K562 (cell line): ENCODE data around the gene KMT2D. TPM values are rescaled to one million over a fixed set of nuclear protein-coding genes. Genes with fewer than 3 reads are reported as not detected.

Source experiments
- ATAC-seq: fragments of 200-7000 bp; cut with Tn5 transposase; 3 replicates; pipeline ENCODE4 v1.9.1; 2020; ENCODE audit warnings: moderate library complexity
- BruUV-seq: library from RNA; stranded (reverse); fragments of 400-500 nt; replicated peaks from 2 replicates; lab custom pipeline; 2021; lab: Mats Ljungman, UMichigan
- CTCF ChIA-PET: fragments of 300-600 bp; formaldehyde crosslinking; extraction: SDS; loops from one replicate; lab custom pipeline; 2021; ENCODE audit warnings: low intra/inter-chr PET ratio; lab: Yijun Ruan, JAX
- POLR2A ChIA-PET: fragments of 300-600, 350-650 bp; sonication (Branson Sonifier 250); formaldehyde crosslinking; extraction: SDS; loops from one replicate; lab custom pipeline; 2021; ENCODE audit warnings: antibody characterized with exemption, inconsistent platforms; lab: Yijun Ruan, JAX
- DNase-seq, 4 experiments: peaks; one replicate each; pipeline versions ENCODE4 v3.0.0 to v3.0.0-alpha.2; 2011 to 2018; ENCODE audit warnings: low spot score in 3 of 4, mixed read lengths in 3 of 4; ENCODE audit errors: extremely low read depth in 1 of 4
- FAIRE-seq: peaks from 2 replicates; lab custom pipeline; 2011; peaks lifted over from hg19 to GRCh38; lab: Jason Lieb, UNC
- H2AFZ ChIP-seq: 2 replicates; pipeline ENCODE4 v1.6.0; 2011; ENCODE audit warnings: low read depth, low read length, control low read depth, inconsistent platforms
- H3K27ac ChIP-seq: fragments of 200-600 bp; 3 replicates; pipeline ENCODE4 v1.8.0; 2011; ENCODE audit warnings: low read depth, mild to moderate bottlenecking, control low read depth, inconsistent platforms, low read length, moderate library complexity, mixed read lengths; ENCODE audit errors: extremely low read depth
- H3K27me3 ChIP-seq, 2 experiments: fragments of 300-600 bp in 1 of 2; 2 replicates in 1 of 2; 3 replicates in 1 of 2; pipeline versions ENCODE4 v1.6.0 to v1.8.0; 2011; ENCODE audit warnings: inconsistent platforms in 2 of 2, low read length in 2 of 2, mild to moderate bottlenecking in 1 of 2, mixed read lengths in 1 of 2, moderate library complexity in 1 of 2; ENCODE audit not compliant: control insufficient read depth in 2 of 2, insufficient read depth in 2 of 2
- H3K36me3 ChIP-seq: fragments of 300-600 bp; 3 replicates; pipeline ENCODE4 v1.8.0; 2011; ENCODE audit warnings: mild to moderate bottlenecking, low read length, inconsistent platforms; ENCODE audit not compliant: control insufficient read depth, insufficient read depth
- H3K4me1 ChIP-seq, 2 experiments: fragments of 200-600 bp in 1 of 2; replicated peaks in 1 of 2; 2 replicates in 1 of 2; 3 replicates in 1 of 2; pipeline versions ENCODE4 v1.5.1 to v1.8.0; 2011; ENCODE audit warnings: inconsistent platforms in 2 of 2, low read length in 2 of 2, mild to moderate bottlenecking in 1 of 2, mixed read lengths in 1 of 2, moderate library complexity in 1 of 2; ENCODE audit not compliant: control insufficient read depth in 2 of 2, insufficient read depth in 2 of 2
- H3K4me2 ChIP-seq: 2 replicates; pipeline ENCODE4 v1.6.1; 2011; ENCODE audit warnings: low read length, control low read depth, inconsistent platforms, mixed read lengths; ENCODE audit not compliant: insufficient read depth
- H3K4me3 ChIP-seq: fragments of 200-600 bp; sonication (generic), shearing (Covaris generic); 2 replicates; pipeline ENCODE4 v1.5.1; 2016; ENCODE audit warnings: control low read depth, inconsistent platforms
- H3K79me2 ChIP-seq: fragments of 200-600 bp; 3 replicates; pipeline ENCODE4 v1.8.0; 2011; ENCODE audit warnings: low read length, inconsistent platforms; ENCODE audit not compliant: control insufficient read depth, insufficient read depth
- H3K9ac ChIP-seq, 2 experiments: 2 replicates each; pipeline versions ENCODE4 v1.6.0 to v1.6.1; 2011; ENCODE audit warnings: low read depth in 2 of 2, low read length in 2 of 2, control low read depth in 1 of 2, inconsistent platforms in 1 of 2, mild to moderate bottlenecking in 1 of 2, mixed read lengths in 1 of 2; ENCODE audit not compliant: insufficient read depth in 1 of 2
- H3K9me1 ChIP-seq: one replicate; pipeline ENCODE4 v1.6.0; 2011; ENCODE audit warnings: inconsistent platforms, mild to moderate bottlenecking, low read length, moderate library complexity; ENCODE audit not compliant: control insufficient read depth, insufficient read depth
- H3K9me3 ChIP-seq: replicated peaks from 2 replicates; pipeline ENCODE4 v1.5.1; 2011; ENCODE audit warnings: low read depth, low read length, inconsistent platforms; ENCODE audit not compliant: control insufficient read depth, insufficient read depth
- H4K20me1 ChIP-seq: replicated peaks from 2 replicates; pipeline ENCODE4 v1.6.1; 2011; ENCODE audit warnings: low read length, inconsistent platforms, mixed read lengths; ENCODE audit not compliant: control insufficient read depth, insufficient read depth
- ATF1 ChIP-seq, 2 experiments: fragments of 450-650 bp in 1 of 2; IDR thresholded peaks; 2 replicates each; pipeline ENCODE4 v1.6.1; 2016; ENCODE audit warnings: missing compliant biosample characterization in 1 of 2, missing genetic modification characterization in 1 of 2
- MAFF ChIP-seq: IDR thresholded peaks from 2 replicates; pipeline ENCODE4 v1.6.1; 2012; ENCODE audit warnings: low read length, improper control_type of control experiment
- SMARCA4 ChIP-seq: fragments of 450-650 bp; IDR thresholded peaks from 2 replicates; pipeline ENCODE4 v1.6.1; 2016
- ZBTB7A ChIP-seq: IDR thresholded peaks from 2 replicates; pipeline ENCODE4 v1.6.1; 2011; ENCODE audit warnings: low read depth, mild to moderate bottlenecking, low read length, moderate library complexity, borderline replicate concordance; ENCODE audit not compliant: control insufficient read depth
- WGBS: fragments of 100-300 bp; shearing (Covaris generic); methylation state at CpG from one replicate; pipeline ENCODE4 v1.1.6; 2016; ENCODE audit warnings: low coverage, mixed read lengths; ENCODE audit not compliant: insufficient coverage; ENCODE audit errors: missing lambda C conversion rate; 5-methylcytosine and 5-hydroxymethylcytosine counted together
- in situ Hi-C: fragments of 300-500 bp; cut with MboI; formaldehyde crosslinking; loops from 4 replicates; pipeline ENCODE4 v1.15.0; 2018; ENCODE audit warnings: inconsistent platforms, mixed read lengths
- intact Hi-C: fragments of 100-400 bp; cut with micrococcal nuclease; formaldehyde crosslinking; loops from 2 replicates; pipeline ENCODE4 v1.14.2; 2022
- polyA plus RNA-seq, 8 experiments: library from polyadenylated mRNA; depleted of rRNA in 4 of 8; stranded (reverse) in 5 of 8; unstranded in 3 of 8; fragments of >200 nt; fragmentation: Nextera tagmentation in 2 of 8; fragmentation: Illumina TruSeq in 1 of 8; extraction: Ambion mirVana in 2 of 8; extraction: Trizol in 1 of 8; gene quantifications; 2 replicates each; pipeline versions ENCODE4 v1.2.1 to v1.2.3, GENCODE V29; 2011 to 2014; ENCODE audit warnings: inconsistent platforms in 1 of 8, missing spikeins in 1 of 8
- total RNA-seq, 7 experiments: library from RNA; depleted of rRNA in 6 of 7; stranded (reverse); fragments of >200 nt in 6 of 7; fragmentation: Illumina TruSeq in 2 of 7; extraction: Trizol in 2 of 7; gene quantifications; 2 replicates each; pipeline versions ENCODE4 v1.2.1 to v1.2.3, GENCODE V29; 2011 to 2021; ENCODE audit warnings: low replicate concordance in 1 of 7
- TF ChIP-seq, protein P1 (sequence below): fragments of 450-650 bp; IDR thresholded peaks from 2 replicates; pipeline ENCODE4 v1.7.0; 2016; ENCODE audit warnings: borderline replicate concordance
- TF ChIP-seq, protein P2 (sequence below), 3 experiments: IDR thresholded peaks in 2 of 3; conservative IDR thresholded peaks in 1 of 3; 2 replicates each; pipeline ENCODE4 v1.5.1; 2011 to 2012; ENCODE audit warnings: low read length in 3 of 3, mild to moderate bottlenecking in 3 of 3, control low read depth in 2 of 3, improper control_type of control experiment in 1 of 3, inconsistent platforms in 1 of 3, low read depth in 1 of 3, mixed read lengths in 1 of 3, moderate library complexity in 1 of 3; ENCODE audit not compliant: insufficient read depth in 2 of 3

The KMT2D gene
- total and polyA plus RNA-seq, 9 of the 15 experiments (the other 6 are each of a cell fraction or from before 2014, with no cell fraction given) = 0.22 to 93.7 (median 13.7) TPM

DNA sequence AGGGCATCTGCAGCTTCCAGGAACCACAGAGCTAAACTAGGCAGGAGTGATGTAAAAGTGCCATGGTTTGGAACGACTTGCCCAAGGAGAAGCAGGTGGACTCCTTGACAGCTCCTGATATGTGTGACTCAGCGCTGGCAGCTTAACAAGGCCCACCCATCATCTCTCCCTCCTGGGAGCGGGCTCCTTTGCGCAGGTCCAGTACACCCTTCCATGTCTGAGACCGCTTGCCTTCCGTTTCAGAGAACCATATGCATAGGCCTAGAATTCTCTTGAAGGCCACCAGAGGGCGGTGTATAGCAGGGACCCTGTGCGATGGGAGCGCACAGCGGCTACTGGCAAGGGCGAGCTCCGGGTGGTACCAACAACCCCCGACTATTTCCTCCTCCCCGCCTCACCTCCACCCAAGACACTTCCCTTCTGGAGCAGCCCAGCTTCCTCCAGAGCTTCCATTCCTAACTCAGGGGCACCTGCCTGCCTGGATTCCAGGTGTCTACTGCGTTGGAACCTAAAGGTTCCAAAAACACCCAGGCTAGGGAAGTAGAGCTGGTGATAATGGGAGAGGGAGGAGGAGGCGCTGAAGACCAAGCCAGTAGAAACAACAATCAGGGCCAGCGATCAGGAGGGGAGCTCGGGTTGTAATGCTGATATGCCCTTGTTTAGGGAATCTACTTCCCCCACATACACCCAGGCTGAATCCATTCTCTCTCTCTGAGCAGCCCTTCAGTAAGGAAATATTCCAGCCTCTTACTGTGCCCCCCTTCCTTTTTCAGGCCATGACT is 27.7 kb upstream of the KMT2D start:
- Histone ChIP-seq H3K36me3 (no peaks in the 10 kb centered on the region), H3K27me3 (no peaks in the 10 kb centered on the region), H3K4me3 (peak overlapping the region; percentile 22; the same call in 1 of the 2 replicates), H4K20me1 (no peaks in the 10 kb centered on the region), H3K4me1 (peaks cover 49 to 57% of the 10 kb centered on the region in 2 experiments), H3K9me3 (no peaks in the 10 kb centered on the region), H3K79me2 (peaks cover under 1% of the 10 kb centered on the region; the same call in 1 of the 3 replicates), H3K9me1 (no peaks in the 10 kb centered on the region), H3K27ac (peak overlapping the region; percentile 40; the same call in 2 of the 3 replicates), H3K4me2 (peak overlapping the region; percentile 75), H3K9ac (peak overlapping the region; percentile 28 to 68; a peak in 3 of 4 replicates), H2AFZ (peak overlapping the region; percentile 93)
- FAIRE-seq (peak; percentile 98), DNase-seq (peak; percentile 82 to 97 (median 87)), ATAC-seq (peak; percentile 83)
- in situ Hi-C loops (no loop called here), intact Hi-C loops (loop anchor here (1.0 to 2.0 kb wide), 3 partner anchors 24 to 147 kb away; no protein-coding TSS in a partner anchor)
- 0% methylated on average over 18 of the region's 18 CpGs for WGBS
- BruUV-seq = no TSS peak
- ChIA-PET POLR2A (interaction anchor here (0.6 to 4.6 kb wide), 20 partner anchors 8 to 179 kb away, joined by 3 to 61 read pairs (median 4); partner anchors contain the start of genes LMBR1L, RHEBL1, TUBA1A and TUBA1B), CTCF (interaction anchor here (1.0 to 2.3 kb wide), 3 partner anchors 24 to 147 kb away, joined by 6 to 21 read pairs (median 14); no protein-coding TSS in a partner anchor)
- TF ChIP-seq, protein P1, sequence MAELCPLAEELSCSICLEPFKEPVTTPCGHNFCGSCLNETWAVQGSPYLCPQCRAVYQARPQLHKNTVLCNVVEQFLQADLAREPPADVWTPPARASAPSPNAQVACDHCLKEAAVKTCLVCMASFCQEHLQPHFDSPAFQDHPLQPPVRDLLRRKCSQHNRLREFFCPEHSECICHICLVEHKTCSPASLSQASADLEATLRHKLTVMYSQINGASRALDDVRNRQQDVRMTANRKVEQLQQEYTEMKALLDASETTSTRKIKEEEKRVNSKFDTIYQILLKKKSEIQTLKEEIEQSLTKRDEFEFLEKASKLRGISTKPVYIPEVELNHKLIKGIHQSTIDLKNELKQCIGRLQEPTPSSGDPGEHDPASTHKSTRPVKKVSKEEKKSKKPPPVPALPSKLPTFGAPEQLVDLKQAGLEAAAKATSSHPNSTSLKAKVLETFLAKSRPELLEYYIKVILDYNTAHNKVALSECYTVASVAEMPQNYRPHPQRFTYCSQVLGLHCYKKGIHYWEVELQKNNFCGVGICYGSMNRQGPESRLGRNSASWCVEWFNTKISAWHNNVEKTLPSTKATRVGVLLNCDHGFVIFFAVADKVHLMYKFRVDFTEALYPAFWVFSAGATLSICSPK = no peak
- TF ChIP-seq MAFF (peak; percentile 51; the same call in 1 of the 2 replicates), SMARCA4 (peak; percentile 67), ATF1 (CRISPR knock-in tag; IDR thresholded peaks at IDR 0.05) (no peak), ATF1 (tag; IDR thresholded peaks at IDR 0.05) (peak; percentile 44), ZBTB7A (peak; percentile 38; the same call in 1 of the 2 replicates)
- TF ChIP-seq, protein P2, sequence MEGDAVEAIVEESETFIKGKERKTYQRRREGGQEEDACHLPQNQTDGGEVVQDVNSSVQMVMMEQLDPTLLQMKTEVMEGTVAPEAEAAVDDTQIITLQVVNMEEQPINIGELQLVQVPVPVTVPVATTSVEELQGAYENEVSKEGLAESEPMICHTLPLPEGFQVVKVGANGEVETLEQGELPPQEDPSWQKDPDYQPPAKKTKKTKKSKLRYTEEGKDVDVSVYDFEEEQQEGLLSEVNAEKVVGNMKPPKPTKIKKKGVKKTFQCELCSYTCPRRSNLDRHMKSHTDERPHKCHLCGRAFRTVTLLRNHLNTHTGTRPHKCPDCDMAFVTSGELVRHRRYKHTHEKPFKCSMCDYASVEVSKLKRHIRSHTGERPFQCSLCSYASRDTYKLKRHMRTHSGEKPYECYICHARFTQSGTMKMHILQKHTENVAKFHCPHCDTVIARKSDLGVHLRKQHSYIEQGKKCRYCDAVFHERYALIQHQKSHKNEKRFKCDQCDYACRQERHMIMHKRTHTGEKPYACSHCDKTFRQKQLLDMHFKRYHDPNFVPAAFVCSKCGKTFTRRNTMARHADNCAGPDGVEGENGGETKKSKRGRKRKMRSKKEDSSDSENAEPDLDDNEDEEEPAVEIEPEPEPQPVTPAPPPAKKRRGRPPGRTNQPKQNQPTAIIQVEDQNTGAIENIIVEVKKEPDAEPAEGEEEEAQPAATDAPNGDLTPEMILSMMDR (IDR thresholded peaks at IDR 0.05 in 2 of 3, conservative IDR thresholded peaks at IDR 0.05 in 1 of 3; ENCODE audit: insufficient read depth in 2 of 3, low read depth in 1 of 3, low read length in 3 of 3) = peak; percentile 93 to 98 (median 96)
